GM19468 (cell line): ENCODE data around the gene STMN3.
"Not testable (repeated sequence)": the region's sequence is repeated elsewhere in the genome, so short reads cannot be mapped to it uniquely, and the experiment has no call there.

Experiments
- ATAC-seq: cut with Tn5 transposase; IDR thresholded peaks from one replicate; pipeline ENCODE4 v1.9.1; 2021; ENCODE audit warnings: mild to moderate bottlenecking, moderate library complexity, moderate number of reproducible peaks; ENCODE audit not compliant: unreplicated experiment; ENCODE audit errors: extremely low read depth

STMN3 gene

DNA sequence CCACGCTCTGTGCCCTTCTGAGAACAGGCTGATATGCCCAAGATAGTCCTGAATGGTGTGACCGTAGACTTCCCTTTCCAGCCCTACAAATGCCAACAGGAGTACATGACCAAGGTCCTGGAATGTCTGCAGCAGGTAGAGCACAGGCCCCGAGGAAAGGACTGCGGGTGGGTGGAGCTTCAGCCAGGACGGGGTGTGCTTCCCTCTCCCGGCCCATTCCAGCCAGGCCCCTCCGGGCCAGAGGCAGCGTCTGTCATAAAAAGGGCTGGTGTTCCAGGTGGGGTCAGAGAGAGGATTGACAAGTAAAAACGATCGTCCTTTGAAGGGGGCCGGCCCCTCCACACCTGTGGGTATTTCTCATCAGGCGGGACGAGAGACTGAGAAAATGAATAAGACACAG is 6.1 kb upstream of the STMN3 start:
- ATAC-seq: no peak

DNA sequence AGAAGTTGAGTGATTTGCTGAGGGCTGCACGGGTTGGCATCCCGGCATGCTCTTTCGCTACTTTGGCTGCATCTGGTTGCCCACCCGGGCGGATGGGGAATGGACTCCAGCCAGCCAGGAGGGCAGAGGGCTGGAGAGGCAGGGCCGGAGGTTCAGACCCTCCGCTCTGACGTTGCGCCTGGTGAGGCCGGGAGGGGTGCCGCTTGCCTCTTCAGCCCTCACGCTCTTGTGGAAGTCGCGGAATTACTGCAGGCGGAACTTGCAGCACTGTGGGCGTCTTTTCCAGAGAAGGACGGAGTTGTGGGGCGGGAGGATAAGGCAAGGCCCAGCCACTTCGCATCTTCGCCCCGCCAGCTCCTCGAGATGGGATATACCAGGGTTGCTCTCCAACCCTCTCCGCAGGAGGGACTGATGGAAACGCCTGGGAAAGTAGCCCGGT is 5.5 kb upstream of the STMN3 start:
- no peak for ATAC-seq

DNA sequence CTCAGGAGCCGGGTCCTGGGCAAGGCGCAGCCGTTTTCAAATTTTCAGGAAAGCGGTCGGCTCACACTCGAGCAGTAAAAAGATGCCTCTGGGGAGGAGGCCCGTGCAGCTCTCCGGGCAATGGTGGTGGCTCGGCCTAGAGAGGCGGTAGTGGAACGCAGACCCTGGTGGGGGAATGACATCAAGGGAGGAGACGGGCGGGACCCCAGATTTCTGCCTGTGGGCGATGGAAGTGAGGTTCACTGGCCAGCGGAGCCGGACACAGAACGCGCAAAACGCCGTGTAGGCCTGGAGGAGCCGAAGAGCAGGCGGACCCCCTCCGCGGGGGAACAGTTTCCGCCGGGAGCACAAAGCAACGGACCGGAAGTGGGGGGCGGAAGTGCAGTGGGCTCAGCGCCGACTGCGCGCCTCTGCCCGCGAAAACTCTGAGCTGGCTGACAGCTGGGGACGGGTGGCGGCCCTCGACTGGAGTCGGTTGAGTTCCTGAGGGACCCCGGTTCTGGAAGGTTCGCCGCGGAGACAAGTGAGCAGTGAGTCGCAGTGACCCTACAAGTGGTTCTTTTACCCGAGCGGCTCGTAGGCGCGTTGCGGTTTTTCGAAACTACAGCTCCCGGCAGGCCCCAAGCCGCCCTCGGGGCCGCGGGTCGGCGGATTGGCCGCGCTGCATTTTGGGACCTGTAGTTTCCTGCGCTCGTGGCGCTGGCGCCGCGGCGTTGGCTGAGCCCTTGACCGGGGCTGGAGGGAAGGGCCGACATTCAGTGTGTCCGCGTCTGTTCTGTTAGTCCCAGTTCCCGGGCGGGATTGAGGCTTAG is 4.9 kb upstream of the STMN3 start, which contains the start of gene RTEL1:
Gene RTEL1 (plus strand): TSS at position 376 of the 812 bp plus-strand sequence. CDS start 1,091 bp downstream, outside the sequence.
- ATAC-seq: peak; percentile 75

DNA sequence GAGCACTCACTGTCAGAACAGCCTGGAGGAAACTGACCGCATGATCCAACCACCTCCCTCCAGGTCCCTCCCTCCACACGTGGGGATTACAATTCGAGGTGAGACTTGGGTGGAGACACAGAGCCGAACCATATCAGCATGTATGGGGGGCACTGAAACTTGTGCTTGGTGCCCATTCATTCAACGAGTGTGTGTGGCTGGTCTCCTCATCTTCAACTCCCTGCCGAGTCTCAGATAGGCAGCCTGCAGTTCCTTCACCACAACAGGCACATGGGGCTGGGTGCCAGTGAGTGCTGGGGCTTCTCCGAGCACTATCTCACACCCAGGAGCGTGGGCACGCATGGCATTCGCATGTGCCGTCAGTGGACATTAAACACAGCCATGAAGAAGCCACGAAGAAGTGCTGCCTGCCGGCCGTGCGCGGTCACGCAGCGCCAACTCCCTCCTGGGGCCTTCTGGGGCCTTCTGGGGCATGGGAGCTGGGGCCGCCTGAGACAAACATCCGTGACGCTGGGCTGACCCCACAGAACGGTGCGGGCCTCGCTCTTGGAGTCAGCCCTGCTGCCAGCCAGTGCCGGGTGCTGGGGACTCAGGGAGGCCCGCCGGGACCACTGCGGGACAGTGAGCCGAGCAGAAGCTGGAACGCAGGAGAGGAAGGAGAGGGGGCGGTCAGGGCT is 4.2 kb upstream of the STMN3 start:
- no peak for ATAC-seq

DNA sequence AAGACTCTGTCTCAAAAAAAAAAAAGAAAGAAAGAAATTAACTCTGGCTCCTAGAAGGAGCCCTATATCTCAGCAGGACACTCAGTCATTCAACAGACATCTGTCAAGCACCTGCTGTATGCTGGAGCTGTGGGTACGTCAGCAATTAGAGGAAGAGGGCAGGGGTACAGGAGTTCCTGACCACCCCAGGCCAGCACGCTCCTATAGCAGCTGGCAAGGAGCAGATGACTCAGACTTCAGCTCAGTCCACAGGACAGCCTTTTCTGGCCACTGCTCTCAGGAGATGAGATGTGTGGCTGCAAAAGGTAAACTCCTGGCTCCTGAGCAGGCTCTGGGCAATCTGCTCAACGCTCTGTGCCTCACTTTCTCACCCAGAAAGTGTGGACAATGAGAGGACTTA is 3.2 kb upstream of the STMN3 start:
- no peak for ATAC-seq

DNA sequence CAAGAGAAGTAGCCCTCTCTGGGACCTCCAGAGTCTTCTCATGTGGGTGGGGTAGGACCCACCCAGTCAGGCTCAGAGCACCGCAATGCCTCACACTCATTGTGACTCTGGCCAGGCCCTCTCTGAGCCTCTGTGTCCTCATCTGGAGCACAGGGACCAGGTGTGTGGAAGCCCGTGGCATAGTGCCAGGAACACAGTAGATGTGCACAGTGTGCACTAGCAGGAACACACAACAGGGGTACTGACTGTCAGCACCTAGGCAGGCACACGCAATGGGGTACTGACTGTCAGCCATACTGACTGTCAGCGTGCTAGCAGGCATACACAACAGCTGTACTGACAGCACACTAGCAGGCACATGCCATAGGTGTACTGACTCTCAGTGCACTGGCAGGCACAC is 2.0 kb upstream of the STMN3 start:
- ATAC-seq: no peak

DNA sequence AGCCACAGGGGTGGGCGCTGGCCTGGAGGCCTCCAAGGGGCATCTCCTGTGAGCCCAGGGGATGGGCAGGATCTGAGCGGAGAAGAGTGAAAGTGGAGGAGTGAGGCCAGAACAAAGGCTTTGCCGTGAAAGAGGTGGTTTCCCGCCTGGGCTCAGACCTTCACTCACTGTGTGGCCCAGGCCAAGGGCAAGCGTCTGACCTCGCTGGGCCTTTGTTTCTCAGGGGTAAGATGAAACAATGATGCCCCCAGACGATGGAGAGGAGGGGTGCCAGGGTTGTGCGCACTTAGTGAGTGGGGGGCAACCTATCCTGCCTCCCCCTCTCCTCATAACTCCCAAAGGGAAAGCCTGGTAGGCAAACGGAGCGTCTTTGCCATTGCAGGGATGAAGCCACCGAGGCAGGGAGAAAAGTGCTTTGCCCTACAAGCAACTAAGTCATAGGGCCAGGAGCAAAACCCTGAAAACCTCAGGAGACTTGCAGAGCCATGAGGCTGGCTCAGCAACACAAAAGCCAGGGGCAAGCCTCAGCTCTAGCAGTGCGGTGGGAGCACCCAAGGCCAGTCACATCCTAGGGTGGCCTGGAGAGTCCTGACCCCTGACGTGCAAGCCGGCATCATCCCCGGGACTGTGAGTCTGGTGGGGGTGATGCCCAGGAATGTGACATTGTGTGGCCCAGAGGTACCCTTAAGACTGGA is 897 bp upstream of the STMN3 start:
- no peak for ATAC-seq

DNA sequence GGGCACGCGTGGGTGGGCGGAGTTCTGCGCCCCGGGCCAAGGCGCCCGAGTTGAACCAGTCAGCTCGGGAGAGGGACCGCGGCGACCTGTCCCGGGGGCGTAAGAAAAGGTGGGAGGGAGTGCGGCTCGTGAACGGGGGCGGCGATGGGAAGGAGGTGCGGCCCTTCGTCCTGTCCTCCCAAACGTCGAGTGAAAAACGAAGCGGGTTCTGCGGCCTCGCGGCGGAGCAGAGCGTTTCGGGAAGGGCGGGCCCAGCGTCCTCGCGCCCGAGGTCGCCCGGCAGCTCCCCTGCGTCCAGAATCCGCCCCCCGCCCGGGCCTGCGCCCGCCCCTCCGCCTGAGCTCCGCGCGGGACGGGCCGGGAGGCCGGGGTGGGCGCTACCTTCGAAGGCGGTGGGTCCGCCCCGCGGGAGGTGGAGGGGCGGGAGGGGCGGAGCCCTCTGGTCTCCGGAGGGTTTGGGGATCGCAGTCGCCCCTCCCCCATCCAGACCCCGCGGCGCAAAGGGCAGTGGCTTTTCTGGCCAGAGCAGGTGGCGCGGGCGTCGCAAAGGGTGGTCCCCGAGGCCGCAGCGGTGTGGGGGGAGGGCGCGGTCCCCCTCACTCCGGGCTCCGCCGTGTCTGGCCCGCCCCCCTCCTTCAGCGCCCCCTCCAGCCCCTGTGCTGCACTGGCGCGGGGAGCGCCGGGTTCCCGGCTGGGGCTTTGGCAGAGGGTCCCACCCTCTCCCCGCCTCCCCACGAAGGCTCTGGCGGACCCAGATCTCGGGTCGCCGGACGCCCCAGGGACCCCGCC is 838 bp downstream of the STMN3 start:
- no peak for ATAC-seq

DNA sequence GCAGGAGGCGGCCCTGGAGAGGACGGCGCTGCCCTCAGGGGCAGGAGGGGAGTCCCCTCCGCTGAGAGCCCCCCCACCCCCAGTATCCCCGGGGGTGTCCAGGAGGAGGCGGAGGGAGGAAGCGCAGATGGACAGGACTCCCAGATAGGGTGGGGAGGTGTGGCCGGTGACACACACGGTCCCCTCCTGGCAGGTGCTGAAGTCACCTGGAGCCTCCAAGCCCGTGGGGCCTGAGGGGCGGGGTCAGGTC is 1.4 kb downstream of the STMN3 start:
- no peak for ATAC-seq

DNA sequence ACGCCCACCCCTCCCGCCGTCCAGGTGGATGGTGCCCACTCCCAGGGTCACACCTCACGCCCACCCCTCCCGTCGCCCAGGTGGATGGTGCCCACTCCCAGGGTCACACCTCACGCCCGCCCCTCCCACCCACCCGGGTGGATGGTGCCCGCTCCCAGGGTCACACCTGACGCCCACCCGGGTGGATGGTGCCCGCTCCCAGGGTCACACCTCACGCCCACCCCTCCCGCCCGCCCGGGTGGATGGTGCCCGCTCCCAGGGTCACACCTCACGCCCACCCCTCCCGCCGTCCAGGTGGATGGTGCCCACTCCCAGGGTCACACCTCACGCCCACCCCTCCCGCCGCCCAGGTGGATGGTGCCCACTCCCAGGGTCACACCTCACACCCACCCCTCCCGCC is 2.7 kb downstream of the STMN3 start:
- ATAC-seq: not testable (repeated sequence)

DNA sequence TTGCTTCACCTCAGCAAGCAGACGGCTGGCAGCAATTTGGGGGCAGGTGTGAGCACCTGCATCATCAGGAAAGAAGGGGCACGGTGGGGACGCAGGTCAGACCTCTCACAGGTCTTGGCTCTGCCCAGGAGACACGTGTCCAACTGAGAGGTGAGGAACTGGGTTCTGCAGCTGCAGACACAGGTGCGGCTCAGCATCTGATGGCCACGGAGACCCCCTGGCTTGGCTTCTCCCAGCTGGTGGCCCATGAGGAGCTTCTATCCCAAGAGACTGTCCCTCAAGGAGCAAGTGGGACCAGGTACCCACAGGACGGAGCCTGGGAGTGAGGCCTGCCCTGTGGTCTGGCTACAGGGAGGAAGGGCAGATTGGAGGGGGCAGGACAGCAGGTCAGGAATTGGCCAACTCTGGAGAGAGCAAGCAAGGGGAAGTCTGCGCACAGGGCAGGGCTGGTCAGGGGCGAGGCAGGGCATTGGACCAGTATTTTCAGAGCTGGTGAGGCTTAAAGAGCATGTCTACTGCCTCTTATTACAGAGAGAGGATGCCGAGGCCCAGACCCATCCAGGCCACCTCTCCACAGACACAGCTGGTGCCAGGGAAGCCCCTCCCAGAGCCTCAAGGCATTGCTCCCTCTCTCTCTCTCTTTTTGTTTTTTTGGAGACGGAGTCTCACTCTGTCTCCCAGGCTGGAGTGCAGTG is 4.2 kb downstream of the STMN3 start:
- no peak for ATAC-seq

DNA sequence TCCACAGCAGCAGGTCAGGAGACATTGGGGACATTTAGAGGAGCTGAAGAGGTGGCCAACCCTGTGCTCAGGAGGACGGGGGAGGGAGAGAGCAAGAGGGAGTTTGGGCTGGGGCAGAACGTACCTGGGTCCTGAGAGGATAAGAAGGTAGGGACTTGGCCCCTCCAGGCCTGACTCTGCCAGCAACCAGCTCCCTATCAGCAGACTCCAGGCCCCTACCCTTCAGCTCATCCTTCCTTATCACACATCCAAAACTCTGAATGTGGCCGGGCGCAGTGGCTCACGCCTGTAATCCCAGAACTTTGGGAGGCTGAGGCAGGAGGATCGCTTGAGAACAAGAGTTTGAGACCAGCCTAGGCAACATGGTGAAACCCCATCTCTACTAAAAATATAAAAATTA is 5.0 kb downstream of the STMN3 start:
- no peak for ATAC-seq

DNA sequence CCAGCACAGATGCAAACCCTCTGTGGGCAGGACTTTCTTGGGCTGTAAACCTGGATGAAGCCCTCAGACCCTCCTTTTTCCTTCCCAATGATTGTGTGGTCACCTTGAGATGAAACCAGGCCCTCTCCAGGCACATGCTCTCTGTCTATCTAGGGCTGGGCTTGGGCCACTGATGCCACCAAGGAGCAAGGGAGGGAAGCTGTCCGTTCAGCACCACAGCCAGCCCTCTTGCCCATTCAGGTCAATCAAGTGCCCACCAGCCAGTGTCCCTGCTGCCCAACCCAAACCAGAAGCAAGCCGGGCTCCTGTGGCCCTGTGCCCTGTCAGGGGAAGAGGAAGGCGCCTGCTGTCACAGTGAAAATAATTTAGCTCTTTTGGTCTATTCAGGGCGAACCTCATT is 8.0 kb downstream of the STMN3 start:
- ATAC-seq: no peak

DNA sequence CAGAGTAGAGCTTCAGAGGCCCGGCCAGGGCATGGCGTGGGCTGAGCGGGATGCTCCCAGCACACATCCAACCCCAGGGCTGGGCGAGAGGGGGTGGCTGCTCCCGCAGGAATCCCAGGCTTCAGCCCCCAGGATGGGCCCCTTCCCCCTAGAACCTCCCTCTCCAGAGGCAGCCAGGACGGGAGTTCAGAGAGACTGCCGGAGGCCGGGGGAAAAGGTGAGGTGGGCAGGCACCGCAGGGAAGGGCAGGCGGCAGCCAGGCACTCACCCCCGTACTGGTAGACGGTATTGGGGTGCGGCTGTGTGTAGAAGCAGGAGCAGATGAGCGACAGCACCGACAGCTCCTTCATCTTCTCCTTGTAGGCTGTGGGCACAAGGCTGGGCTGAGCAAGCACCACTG is 9.3 kb downstream of the STMN3 start:
- ATAC-seq: no peak

DNA sequence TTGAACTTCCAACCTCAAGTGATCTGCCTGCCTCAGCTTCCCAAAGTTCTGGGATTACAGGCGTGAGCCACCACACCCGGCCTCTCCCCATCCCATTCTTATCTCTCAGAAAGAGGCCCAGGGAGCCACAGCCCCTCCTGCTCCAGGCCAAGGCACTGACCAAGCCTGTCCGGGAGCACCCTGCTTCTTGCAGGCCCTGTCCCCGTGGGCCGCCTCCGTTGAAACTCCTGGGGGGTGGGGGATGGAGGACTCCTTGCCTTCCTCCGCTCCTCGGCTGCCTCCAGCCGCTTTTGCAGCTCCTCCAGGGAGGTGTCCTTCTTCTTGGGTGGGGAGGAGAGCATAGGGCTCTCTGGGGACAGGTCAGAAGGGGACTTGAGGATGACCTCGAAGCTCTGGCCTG is 9.7 kb downstream of the STMN3 start:
- ATAC-seq: no peak

DNA sequence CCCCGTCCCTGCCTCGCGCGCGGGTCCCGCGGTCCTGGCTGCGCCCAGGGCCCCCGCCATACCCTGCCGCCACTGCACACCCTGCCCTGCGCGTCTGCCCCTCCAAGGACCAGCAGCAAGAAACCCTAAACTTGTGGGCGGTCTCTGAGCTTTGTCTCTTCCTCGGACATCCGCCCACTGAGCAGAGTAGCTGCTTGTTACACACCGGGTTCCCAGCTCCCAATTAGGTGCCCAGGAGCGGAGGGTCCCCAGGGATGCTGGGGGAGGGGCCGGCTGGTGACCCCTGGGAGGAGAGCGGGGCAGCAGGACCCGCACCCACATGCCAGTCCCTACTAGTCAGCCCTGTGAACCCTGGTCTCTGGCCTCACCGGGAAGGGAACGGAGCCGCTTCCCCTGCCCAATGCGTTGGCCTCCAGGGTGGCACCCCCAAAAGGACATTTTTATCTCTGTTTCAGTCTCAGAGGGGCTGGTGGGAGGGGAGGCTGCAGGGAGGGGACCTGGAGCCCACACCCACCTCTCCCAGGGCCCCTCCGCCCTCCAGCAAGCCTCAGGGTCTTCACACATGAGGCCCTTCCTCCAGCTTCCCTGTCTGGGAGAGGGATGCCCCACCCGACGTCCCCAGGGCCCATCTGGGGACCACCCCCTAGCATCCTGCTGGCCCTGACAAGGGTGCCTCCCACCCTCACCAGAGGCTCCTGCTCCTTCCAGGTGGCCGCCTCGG is 10.5 kb downstream of the STMN3 start:
- no peak for ATAC-seq

DNA sequence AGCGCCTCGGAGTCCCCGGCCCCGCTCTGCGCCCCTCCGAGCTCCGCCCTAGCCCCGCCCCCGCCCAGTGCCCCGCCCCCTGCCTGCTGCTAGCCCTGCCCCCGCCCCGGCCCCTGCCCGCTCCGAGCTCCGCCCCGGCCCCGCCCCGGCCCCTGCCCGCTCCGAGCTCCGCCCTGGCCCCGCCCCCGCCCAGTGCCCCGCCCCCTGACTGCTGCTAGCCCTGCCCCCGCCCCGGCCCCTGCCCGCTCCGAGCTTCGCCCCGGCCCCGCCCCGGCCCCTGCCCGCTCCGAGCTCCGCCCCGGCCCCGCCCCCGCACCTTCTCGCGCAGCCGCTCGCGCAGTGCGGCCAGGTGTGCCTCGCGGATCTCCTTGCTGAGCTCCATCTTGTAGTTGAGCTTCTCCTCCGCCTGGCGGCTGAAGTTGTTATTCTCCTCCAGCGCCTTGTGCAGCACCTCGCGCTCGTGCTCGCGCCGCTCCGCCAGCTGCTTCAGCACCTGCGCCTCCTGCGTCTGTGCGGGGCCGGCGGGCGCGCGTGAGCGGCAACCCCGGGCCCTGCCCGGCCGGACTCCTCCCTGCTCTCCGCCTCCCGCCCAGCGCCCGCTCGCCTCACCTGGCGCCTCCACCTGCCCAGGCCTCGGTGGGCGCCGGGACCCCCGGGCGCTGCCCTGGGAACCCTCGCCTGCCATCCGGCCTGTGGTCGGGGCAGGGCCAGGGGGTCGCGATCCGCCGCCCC is 11.3 kb downstream of the STMN3 start:
- peak; percentile 67 for ATAC-seq

DNA sequence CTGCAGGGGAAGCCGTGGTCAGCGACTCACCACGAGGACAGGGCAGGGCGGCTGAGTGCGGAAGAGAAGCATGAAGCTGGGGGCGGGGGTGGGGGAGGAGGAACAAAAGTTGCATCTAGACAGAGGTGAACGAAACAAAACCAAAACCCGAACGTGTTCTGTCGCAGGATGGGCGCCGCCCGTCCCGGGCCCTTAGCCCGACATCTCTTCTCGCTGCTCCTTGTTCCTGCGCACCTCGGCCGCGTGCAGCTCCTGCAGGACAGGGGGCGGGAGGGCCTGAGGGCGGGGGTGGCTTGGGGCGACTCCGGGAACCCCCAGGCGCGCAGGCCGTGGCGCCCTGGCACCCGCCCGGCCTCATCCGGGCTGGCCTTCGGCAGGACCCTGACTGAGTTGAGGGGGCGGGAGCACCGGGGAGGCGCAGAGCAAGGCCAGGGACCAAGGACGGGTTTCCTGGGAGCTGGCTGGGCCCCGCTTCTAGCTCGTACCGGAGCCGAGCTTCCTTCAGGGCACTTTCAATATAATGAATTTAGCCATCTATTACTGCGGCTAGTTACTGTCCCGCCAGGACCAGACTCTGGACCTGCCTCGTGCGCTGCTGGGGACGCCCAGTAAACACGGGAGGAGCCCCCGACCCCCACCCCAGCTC is 12.0 kb downstream of the STMN3 start:
- no peak for ATAC-seq
